ENCODE measurements around the gene COMMD4.
"Not testable (repeated sequence)": the region's sequence is repeated elsewhere in the genome, so short reads cannot be mapped to it uniquely, and the experiment has no call there.

The COMMD4 gene

DNA sequence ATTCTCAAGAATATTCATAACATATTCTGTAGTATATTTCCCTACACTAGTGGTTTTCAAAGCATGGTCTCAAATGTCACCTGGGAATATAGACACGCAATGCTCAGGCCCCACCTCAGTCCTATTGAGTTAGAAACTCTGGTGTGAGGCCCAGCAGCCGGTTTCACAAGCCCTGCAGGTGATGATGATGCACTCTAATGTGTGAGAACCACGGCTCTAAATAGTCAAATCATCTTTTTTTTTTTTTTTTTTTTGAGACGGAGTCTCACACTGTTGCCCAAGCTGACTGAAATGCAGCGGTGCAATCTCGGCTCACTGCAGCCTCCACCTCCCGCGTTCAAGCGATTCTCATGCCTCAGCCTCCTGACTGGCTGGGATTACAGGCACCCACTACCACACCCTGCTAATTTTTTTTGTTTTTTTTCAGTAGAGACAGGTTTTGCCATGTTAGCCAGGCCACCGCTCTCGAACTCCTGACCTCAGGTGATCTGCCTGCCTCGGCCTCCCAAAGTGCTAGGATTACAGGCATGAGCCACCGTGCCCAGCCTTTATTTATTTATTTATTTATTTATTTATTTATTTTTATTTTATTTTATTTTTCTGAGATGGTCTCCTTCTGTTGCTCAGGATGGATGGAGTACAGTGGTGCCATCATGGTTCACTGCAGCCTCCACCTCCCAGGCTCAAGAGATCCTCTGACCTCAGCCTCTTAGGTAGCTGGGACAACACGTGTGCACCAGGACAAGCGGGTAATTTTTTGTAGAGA, 2.0 kb upstream of the COMMD4 start:
- not testable (repeated sequence) for DNase-seq

GRCh38 chr15:75335313-75335704, 554 bp upstream of the COMMD4 start:
- DNase-seq: no peak

DNA sequence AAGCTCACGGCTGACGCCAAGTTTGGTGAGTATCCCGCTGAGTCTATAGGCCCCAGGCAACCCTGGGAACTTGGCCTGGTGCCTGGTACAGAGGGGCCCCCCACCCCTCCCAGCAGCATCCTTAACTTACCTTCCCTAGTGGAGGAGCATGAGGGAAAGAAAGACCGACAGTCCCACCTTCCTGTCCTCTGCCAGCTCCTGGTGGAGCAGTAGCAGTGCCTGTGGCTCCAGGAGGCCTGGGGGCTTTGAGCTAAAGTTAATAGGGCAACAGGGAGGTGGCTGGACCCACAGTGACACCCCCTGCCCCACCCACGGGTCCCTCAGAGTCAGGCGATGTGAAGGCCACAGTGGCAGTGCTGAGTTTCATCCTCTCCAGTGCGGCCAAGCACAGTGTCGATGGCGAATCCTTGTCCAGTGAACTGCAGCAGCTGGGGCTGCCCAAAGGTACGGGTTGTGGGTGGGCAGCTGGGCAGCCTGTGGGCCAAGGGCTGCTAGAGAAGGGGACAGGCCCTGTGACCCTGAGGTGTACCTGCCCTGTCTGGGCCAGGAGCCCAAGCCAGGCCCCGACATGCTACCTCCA, 2.9 kb downstream of the COMMD4 start:
- DNase-seq: no peak

GRCh38 chr15:75339531-75340240, 3.8 kb downstream of the COMMD4 start:
- DNase-seq: no peak

GRCh38 chr15:75342221-75342620, 6.4 kb downstream of the COMMD4 start:
- no peak for DNase-seq

- not testable (repeated sequence) for DNase-seq
These were observed 8.1 kb downstream of the COMMD4 start for GRCh38 chr15:75343953-75344352.

DNA sequence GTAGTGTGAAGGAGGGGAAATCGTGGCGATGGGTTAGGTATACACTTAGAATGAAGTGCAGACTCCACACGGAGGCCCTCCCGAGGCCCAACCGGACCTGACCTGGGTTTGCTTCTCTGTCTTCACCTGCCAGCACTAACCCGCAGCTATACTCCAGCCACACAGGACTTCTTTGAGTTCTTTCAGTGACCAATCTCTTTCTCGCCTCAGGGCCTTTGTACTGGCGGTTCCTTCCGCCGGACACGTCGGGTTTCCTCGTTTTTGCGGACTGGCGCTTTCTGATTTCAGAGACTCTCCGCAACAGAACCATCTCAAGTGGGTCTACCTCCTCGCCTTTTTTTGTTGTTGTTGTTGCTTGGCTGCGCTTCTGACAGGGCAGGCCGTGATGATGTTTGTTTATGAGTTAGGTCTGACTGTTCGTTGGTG, 10.9 kb downstream of the COMMD4 start, which contains the start of gene NEIL1:
Gene NEIL1, plus strand, starts transcription at position 244 of the 426 bp plus-strand sequence. CDS start 1,867 bp downstream, outside the sequence.
- no peak for DNase-seq

GRCh38 chr15:75347222-75348033, 11.6 kb downstream of the COMMD4 start:
- peak; percentile 61 for DNase-seq

DNA sequence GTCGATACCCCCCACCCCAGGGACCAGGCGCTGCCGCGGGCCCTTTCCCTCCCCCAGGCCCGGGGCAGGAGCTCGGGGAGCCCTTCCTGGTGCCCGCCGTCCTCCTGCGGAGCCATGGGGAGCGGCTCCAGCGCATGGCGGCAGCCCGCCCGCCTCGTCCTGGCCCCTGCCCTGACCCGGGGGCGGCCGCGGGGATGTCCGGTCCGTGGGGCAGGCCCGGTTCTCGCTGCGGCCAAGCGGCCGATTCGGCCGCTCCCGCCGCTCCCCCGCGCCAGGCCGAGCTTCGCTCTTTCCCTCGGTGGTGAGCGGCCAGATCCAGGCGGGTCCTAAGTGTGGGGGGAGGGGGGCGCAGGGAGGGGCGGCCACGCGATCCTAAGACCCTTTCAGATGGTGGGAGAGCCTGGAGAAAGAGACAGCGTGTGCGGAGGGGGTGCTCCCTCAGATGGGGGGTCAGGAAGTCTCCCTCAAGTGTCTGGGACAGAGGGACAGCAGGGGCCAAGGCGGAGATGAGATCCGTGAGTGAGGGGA, 12.2 kb downstream of the COMMD4 start:
- no peak for DNase-seq

DNA sequence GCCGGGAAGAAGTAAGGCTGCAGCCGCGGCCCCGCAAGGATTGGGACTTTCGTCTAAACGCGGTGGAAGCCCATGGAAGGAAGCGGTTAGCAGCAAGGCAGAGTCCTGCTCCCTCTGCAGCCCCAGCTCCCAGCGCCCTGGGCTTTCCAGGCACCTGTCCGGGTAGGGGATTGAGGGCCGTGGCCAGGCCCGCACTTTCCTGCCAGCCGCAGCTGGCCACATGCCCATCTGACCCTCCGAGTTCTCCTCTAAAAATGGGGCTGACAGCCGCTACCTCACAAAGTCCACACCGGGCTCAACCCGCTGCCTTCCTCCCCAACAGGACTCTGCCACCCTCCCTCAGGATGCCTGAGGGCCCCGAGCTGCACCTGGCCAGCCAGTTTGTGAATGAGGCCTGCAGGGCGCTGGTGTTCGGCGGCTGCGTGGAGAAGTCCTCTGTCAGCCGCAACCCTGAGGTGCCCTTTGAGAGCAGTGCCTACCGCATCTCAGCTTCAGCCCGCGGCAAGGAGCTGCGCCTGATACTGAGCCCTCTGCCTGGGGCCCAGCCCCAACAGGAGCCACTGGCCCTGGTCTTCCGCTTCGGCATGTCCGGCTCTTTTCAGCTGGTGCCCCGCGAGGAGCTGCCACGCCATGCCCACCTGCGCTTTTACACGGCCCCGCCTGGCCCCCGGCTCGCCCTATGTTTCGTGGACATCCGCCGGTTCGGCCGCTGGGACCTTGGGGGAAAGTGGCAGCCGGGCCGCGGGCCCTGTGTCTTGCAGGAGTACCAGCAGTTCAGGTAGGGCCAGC, 12.9 kb downstream of the COMMD4 start:
- DNase-seq: no peak

DNA sequence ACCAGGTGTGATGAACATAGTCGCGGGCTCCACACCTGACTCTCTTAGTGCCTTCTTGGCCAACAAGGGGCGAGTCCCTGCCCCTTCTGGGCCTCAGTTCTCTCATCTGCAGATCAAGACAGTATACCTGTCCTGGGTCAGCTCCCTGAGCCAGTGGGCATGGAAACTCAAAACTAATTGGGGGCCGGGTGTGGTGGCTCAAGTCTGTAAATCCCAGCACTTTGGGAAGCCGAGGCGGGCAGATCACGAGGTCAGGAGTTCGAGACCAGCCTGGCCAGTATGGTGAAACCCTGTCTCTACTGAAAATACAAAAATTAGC, 13.4 kb downstream of the COMMD4 start:
- DNase-seq: not testable (repeated sequence)

DNA sequence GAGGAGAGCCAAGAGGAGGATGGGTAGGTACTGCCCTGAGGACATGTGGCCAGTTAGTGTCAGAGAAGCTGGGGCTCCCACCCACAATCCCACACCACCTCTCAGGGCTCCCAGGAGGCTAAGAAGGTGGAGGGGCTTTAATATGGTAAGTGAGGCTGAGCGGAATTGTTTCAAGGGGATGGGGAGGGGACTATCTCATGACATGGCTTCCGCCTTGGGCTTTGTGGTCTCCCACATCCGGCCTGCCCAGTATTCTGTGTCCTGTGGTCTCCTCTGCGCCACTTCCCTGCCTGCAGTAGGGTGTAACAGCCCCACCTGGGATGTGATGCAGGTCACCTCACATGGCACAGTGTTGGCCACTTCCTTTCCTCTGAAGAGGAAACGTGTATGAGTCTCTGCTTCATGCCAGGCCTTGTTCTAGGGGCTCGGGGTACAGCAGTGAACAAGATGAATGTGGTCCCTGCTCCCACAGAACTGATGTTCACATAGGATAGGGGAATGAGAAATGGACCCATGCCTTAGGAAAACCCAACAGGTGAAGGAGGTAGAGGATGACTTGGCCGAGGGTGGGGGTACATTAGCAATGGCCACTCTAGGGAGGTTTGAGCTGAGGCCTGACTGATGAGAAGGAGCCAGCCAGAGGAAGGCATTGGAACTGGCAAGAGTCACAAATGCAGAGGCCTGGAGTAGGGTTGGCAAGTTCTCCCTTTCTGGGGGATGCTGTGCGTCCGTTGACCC, 14.2 kb downstream of the COMMD4 start:
- DNase-seq: peak; percentile 32

DNA sequence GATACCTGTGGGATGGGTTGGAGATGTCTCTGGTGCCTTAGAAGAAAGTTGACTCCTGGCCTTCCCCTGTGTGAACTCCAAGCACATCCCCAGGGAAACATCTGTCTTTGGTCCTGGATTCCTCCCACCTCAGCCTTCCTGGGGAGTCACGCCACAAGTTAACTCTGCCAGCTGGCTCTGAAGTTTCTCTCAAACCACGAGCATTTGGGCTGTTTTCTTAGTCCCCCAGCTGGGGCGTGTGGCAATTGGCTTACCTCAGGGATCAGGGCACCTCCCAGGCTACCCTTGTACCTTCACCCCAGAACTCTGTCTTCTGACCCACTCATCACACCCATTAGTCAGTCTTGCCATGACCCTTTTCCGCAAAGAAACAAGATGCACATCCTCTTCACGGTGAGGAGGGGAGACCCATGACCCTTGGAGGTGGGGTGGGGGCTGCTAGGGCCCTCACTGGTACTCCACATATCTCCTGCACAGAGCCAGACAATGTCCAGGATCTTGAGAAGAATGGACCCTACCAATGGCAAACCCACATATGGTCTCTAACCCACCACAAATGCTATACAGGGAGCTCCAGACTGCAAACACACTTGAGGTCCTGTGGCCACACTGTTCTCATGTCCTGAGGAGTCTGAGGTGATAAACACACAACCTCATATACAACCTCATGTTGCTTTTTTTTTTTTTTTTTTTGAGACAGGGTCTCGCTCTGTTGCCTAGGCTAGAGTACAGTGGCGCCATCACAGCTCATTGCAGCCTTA, 14.9 kb downstream of the COMMD4 start:
- no peak for DNase-seq

- DNase-seq: no peak
These were observed 16.6 kb downstream of the COMMD4 start for GRCh38 chr15:75352186-75353080.

DNA sequence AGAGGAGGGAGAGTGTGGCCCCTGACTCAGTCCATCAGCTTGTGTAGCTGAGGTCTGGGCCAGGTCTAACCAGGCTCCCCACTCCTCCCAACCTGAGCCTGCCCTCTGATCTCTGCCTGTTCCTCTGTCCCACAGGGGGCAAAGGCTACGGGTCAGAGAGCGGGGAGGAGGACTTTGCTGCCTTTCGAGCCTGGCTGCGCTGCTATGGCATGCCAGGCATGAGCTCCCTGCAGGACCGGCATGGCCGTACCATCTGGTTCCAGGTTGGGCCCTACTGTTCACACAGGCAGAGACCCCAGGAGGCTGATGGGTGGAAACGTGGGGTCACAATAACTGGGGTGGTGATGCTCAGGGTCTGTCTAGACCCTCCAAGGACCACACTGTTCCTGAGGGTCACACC, 17.7 kb downstream of the COMMD4 start:
- DNase-seq: no peak

DNA sequence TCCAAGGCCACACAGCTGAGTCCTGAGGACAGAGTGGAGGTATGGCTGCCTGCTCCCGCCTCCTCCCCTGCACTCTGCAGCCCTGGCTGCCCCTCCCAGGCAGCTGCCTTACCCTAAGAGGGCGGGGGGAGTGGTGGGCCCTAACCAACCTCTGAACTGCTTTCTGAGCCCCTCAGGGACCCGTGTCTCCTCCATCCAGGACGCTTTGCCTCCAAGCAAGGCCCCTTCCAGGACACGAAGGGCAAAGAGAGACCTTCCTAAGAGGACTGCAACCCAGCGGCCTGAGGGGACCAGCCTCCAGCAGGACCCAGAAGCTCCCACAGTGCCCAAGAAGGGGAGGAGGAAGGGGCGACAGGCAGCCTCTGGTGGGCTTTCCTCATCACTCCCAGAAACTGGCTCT, 18.6 kb downstream of the COMMD4 start:
- no peak for DNase-seq

DNA sequence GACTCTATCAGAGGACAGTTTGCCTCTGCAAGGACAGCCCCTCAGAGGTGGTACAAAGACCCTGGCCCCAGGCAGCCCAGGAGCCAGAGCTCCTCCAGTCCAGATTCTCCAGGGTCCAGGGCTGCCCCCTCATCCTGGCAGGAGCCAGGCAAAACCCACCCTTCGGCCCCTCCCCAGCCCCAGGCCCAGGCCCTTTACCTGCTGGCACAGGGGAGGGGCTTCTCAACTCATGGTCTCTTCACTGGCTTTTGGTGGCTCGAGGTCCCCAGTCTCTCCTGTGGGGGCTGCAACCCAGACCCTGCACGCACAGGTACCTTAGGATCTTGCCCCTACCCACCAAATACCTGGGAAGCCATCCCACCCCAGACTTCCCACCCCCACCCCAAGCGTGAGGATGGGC, 19.5 kb downstream of the COMMD4 start:
- DNase-seq: no peak

- DNase-seq: no peak
These were observed 20.1 kb downstream of the COMMD4 start for GRCh38 chr15:75356006-75356405.

DNA sequence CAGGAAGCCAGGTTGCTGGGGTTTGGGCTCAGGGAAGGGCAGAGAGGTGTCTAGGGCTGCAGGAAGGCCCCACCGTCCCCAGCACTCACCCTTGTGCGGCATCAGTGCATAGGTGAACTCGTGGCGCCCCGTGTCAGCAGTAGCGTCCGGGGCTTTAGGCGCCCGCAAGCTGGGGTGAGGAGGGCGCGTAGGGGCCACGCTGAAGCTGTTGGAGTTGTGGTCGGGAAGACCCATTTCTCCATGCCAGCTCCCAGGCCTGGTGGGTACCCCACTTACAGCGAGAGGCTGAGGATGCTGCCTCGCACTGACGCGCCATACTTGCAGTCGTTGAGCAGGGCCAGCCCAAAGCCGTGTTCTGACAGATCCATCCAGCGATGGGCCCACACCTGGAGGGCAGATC, 20.7 kb downstream of the COMMD4 start:
- no peak for DNase-seq

All from activated naive CD4-positive, alpha-beta T cell treated with anti-CD3 and anti-CD28 coated beads, Interleukin-2, amount 50 U/mL, for 16 hours (primary cell).